ENCODE measurements around the gene TTLL5. TPM values are rescaled to one million over a fixed set of nuclear protein-coding genes. Genes with fewer than 3 reads are reported as not detected.
A peak's percentile ranks its signal among the peaks of the same experiment; 100 is the strongest.

Gene TTLL5
- total RNA-seq, 1 donor from 2014 or later: 15.5 TPM

DNA sequence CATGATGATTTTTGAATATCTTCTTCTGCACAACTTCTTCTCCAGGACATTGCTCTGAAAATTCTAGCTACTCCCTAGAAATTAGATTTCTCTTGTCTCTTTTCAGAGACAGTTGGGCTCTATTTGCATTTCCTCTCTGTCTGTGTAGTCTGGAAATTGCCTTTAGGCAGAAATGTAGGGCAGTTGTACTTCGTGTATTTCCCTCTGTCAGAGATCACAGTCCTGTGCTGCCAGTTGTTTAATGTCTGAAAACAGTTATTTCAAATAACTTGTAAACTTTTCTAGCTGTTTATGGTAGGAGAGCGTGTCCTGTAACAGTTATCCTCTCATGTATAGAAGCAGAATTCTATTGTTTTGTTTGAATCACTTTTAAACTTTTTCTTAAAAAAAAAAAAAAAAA, 86.9 kb downstream of the TTLL5 start:
- TF ChIP-seq, protein P1, sequence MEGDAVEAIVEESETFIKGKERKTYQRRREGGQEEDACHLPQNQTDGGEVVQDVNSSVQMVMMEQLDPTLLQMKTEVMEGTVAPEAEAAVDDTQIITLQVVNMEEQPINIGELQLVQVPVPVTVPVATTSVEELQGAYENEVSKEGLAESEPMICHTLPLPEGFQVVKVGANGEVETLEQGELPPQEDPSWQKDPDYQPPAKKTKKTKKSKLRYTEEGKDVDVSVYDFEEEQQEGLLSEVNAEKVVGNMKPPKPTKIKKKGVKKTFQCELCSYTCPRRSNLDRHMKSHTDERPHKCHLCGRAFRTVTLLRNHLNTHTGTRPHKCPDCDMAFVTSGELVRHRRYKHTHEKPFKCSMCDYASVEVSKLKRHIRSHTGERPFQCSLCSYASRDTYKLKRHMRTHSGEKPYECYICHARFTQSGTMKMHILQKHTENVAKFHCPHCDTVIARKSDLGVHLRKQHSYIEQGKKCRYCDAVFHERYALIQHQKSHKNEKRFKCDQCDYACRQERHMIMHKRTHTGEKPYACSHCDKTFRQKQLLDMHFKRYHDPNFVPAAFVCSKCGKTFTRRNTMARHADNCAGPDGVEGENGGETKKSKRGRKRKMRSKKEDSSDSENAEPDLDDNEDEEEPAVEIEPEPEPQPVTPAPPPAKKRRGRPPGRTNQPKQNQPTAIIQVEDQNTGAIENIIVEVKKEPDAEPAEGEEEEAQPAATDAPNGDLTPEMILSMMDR (IDR thresholded peaks at IDR 0.05; ENCODE audit: insufficient read depth, low read length, severe bottlenecking): no peak
- no peak for DNase-seq (ENCODE audit: low read depth)
- H3K4me3 ChIP-seq (ENCODE audit: low read depth, low read length): no peak overlapping the region
- H3K27me3 ChIP-seq (ENCODE audit: control insufficient read depth, insufficient read depth, low read length): no peaks in the 10 kb centered on the region
- no peaks in the 10 kb centered on the region for H3K36me3 ChIP-seq (ENCODE audit: control insufficient read depth, insufficient read depth, low read length)
- no peak for FAIRE-seq

DNA sequence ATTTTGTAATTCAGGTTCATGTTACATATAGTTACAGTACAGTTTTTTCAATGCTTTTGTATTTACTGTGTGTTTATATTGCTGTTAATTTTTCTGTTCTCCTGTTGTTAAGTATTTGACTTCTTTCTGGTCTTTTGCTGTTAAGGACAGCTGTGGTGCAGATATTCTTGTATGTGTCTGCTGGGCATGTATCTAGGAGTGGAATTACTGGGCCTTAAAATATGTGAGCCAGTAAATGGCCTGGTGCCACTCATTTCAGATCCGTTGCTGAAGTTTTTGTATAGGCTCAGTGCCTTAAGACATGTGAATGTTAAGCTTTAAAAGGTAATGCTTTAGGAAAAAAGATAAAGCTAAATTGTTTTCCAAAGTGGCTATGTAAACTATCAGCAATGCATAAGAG, 87.3 kb downstream of the TTLL5 start:
- Histone ChIP-seq H3K36me3 (ENCODE audit: control insufficient read depth, insufficient read depth, low read length) (no peaks in the 10 kb centered on the region), H3K4me3 (ENCODE audit: low read depth, low read length) (no peak overlapping the region), H3K27me3 (ENCODE audit: control insufficient read depth, insufficient read depth, low read length) (no peaks in the 10 kb centered on the region)
- TF ChIP-seq, protein P1 (IDR thresholded peaks at IDR 0.05; ENCODE audit: insufficient read depth, low read length, severe bottlenecking): no peak
- DNase-seq (ENCODE audit: low read depth): no peak
- no peak for FAIRE-seq

DNA sequence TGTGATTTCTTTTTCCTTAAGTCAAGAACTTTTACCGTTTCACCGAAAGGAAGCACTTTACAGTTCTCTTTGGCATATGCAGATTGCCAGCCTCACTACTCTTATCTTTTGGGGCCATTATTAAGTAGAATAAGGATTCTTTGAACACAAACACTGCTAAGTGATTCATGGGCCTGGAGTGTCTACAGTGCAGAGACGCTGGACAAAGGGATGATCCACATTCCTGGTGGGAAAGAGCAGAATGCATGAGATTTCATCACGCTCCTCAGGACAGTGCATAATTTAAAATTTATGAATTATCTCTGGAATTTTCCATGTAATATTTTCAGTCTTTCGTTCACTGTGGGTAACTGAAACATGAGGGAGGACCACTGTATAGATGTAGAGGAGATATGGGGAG, 90.2 kb downstream of the TTLL5 start:
- no peak overlapping the region for H3K4me3 ChIP-seq (ENCODE audit: low read depth, low read length)
- H3K36me3 ChIP-seq (ENCODE audit: control insufficient read depth, insufficient read depth, low read length): no peaks in the 10 kb centered on the region
- FAIRE-seq (no peak), DNase-seq (ENCODE audit: low read depth) (no peak)
- no peaks in the 10 kb centered on the region for H3K27me3 ChIP-seq (ENCODE audit: control insufficient read depth, insufficient read depth, low read length)
- TF ChIP-seq, protein P1 (IDR thresholded peaks at IDR 0.05; ENCODE audit: insufficient read depth, low read length, severe bottlenecking): no peak

DNA sequence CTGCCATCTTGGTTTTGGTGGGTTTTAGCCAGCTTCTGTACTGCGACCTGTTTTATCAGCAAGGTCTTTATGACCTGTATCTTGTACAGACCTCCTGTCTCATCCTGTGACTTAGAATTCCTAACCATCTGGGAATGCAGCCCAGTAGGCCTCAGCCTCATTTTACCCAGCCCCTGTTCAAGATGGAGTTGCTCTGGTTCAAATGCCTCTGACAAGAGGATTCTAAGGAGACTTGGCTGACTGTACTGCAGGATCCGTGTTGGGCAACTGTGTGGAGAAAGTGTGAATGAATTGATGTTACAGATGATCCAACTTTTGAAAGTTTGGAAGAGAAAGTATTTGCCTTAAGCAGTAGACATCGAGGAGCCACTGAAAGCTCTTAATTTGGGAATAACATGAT, 91.0 kb downstream of the TTLL5 start:
- peak; percentile 64 for FAIRE-seq
- H3K4me3 ChIP-seq (ENCODE audit: low read depth, low read length): no peak overlapping the region
- DNase-seq (ENCODE audit: low read depth): no peak

DNA sequence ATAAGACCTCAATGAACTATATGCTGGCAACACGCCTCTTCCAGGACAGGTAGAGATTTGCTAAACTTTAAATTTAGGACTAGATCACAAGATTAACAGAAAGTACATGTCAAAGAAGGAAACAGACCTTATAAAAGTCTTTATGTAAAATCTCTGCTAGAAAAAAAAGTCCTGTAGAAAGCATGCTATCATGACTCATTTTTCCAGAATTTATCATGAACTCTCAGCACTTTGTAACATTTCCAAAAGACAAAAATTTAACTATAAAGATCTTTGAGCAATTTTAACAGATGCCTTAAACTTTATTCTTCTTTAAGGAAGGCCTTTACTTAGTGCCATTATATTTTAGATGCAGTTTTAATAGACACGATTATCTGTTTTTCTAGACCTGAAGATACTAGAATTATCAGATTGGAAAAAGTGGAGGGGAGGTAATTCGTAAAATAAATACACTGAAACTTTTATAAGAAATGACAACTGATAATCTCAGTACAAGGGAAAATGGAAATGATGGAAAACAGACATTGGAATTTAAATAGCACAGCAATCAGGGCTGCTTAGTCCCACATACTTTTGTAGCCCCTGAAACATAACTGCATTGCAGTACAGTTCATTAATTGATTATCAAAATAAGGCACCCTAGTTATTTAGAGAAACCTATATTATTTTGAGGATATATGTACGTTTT, 92.0 kb downstream of the TTLL5 start:
- FAIRE-seq (no peak), DNase-seq (ENCODE audit: low read depth) (no peak)
- Histone ChIP-seq H3K36me3 (ENCODE audit: control insufficient read depth, insufficient read depth, low read length) (no peaks in the 10 kb centered on the region), H3K4me3 (ENCODE audit: low read depth, low read length) (no peak overlapping the region), H3K27me3 (ENCODE audit: control insufficient read depth, insufficient read depth, low read length) (no peaks in the 10 kb centered on the region)
- TF ChIP-seq, protein P1 (IDR thresholded peaks at IDR 0.05; ENCODE audit: insufficient read depth, low read length, severe bottlenecking): no peak

More for the DNA sequence above, 91.0 kb downstream of the TTLL5 start:
- TF ChIP-seq, protein P1 (IDR thresholded peaks at IDR 0.05; ENCODE audit: insufficient read depth, low read length, severe bottlenecking): no peak
- Histone ChIP-seq H3K36me3 (ENCODE audit: control insufficient read depth, insufficient read depth, low read length) (no peaks in the 10 kb centered on the region), H3K27me3 (ENCODE audit: control insufficient read depth, insufficient read depth, low read length) (no peaks in the 10 kb centered on the region)

DNA sequence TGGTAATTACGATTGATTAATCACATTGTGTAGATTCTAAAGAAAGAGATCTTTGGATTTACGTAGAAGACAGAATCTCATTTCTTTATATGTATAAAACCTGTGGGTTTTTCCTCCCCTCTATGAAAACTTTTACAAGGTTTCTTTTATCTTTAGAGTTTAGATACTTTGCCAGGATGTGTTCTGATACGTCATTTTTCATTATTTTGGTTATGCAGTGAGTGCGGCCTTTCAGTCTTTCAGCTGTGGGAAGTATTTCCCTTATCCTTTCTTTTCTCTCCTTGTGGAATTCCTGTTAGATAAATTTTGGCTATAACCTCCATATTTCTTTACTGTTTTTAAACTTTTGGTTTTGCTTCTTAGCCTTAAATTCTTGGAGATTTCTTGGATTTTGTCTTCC, 92.7 kb downstream of the TTLL5 start:
- TF ChIP-seq, protein P1 (IDR thresholded peaks at IDR 0.05; ENCODE audit: insufficient read depth, low read length, severe bottlenecking): no peak
- Histone ChIP-seq H3K36me3 (ENCODE audit: control insufficient read depth, insufficient read depth, low read length) (no peaks in the 10 kb centered on the region), H3K4me3 (ENCODE audit: low read depth, low read length) (no peak overlapping the region), H3K27me3 (ENCODE audit: control insufficient read depth, insufficient read depth, low read length) (no peaks in the 10 kb centered on the region)
- no peak for FAIRE-seq
- no peak for DNase-seq (ENCODE audit: low read depth)
